Activated CD4-positive, alpha-beta T cell treated with anti-CD3 and anti-CD28 coated beads, Interleukin-2, amount 50 U/mL, for 24 hours (primary cell): Measurements from ENCODE around the gene DTX3L.
"Not testable (repeated sequence)": the region's sequence is repeated elsewhere in the genome, so short reads cannot be mapped to it uniquely, and the experiment has no call there.

Source experiments
- DNase-seq, 2 donors: peaks; one replicate each; pipeline ENCODE4 v3.0.0-alpha.2; 2020; ENCODE audit warnings: low read depth in 1 of 2, low spot score in 1 of 2

DTX3L gene

GRCh38 chr3:122560680-122561079 is 3.5 kb upstream of the DTX3L start:
- peak in 1 of 2 donors; percentile 68 for DNase-seq

- no peak for DNase-seq
These were observed 1.0 kb upstream of the DTX3L start for GRCh38 chr3:122562923-122563716.

DNA sequence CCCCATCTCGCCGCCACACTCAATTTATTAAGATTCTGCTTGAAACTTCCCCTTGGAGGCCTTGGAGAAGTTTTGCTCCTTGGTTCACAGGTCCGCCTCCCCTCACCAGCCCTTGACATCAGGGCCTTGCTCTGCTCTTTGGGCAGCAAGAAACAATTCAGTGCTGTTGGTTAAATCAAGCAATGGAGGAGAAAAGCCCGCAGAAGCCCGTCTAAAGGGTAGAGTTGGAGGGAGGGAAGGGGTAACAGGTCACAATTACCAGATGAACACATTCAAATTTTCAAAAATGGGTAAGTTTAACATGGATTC is 467 bp upstream of the DTX3L start:
- DNase-seq = no peak

DNA sequence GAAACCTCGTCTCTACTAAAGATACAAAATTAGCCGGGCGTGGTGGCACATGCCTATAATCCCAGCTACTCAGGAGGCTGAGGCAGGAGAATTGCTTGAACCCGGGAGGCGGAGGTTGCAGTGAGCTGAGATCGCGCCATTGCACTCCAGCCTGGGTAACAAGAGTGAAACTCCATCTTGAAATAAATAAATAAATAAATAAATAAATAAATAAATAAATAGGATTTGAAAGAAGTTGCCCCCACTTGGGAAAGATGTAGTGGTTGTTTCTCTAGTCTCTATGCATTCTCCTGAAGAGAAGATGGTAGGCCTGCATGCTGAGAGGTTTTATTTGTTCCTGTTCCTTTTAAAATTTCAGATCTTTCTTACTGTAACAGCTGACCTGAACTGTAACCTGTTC is 4.0 kb downstream of the DTX3L start:
- DNase-seq = not testable (repeated sequence)

- no peak for DNase-seq
These were observed 4.6 kb downstream of the DTX3L start for GRCh38 chr3:122568755-122569154.

DNA sequence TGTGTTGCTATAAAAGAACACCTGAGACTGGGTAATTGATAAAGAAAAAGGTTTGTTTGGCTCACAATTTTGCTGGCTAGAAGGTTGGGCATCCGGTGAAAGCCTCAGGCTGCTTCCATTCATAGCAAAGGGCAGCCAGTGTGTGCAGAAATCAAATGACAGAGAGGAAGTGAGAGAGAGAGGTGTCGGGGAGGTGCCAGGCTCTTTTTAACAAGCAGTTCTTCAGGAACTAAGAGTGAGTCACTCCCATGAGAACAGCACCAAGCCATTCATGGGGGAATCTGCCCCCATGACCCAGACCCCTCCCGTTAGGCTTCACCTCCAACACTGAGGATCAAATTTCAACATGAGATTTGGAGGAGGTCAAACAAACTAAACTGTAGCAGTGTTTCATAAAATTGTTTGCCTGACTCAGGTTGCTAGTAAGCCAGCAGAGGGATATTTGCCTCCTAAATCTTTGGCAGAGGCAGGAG is 8.8 kb downstream of the DTX3L start:
- DNase-seq = no peak

- DNase-seq = peak; percentile 10 to 61
These were observed 12.2 kb downstream of the DTX3L start for GRCh38 chr3:122576174-122576940.

DNA sequence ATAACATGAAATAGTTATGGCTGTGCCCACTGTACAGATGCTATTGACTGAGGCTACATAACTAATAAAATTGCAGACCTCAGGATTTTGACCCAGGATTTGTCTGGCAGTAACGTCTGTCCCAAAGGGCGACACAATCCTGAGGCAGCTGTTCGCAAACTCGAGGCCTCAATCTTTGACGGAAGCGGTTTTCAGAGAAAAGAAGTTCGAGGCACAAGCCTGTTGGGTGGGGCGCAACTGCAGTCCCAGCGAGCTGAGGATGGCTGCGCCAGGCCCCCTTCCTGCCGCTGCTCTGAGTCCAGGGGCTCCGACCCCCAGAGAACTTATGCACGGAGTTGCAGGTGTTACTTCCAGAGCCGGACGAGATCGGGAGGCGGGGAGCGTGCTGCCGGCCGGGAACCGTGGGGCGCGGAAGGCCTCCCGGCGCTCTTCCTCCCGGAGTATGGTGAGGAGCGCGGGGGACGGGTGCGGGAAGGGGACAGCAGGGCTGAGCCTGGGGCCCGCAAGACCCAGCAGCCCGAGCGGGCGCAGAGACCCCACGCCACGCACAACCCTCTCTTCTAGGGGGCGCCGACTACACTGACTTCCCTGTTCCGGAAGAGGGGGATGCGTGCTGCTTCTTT is 13.4 kb downstream of the DTX3L start, which contains the start of gene PARP15:
PARP15 (plus strand) TSS at position 242 of the 623 bp plus-strand sequence; CDS start at position 260, 18 bp downstream.
- peak; percentile 19 to 27 for DNase-seq

- DNase-seq = no peak
These were observed 14.1 kb downstream of the DTX3L start for GRCh38 chr3:122578069-122578740.

DNA sequence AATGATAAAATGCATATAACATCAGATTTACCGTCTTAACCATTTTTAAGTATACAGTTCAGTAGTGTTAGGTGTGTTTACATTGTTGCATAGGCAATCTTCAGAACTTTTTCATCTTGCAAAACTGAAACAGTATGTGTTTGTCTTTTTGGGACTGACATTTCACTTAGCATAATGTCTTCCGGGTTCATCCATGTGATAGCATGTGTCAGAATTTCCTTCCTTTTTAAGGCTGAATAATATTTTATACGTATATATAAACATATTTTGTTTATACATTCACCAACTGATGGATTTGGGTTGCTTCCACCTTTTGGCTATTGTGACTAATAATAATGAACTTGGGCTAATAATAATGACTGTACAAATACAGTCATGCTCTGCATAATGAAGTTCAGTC is 16.3 kb downstream of the DTX3L start:
- no peak for DNase-seq

- no peak for DNase-seq
These were observed 17.5 kb downstream of the DTX3L start for GRCh38 chr3:122581622-122582021.

GRCh38 chr3:122582390-122582789 is 18.3 kb downstream of the DTX3L start:
- no peak for DNase-seq

GRCh38 chr3:122586098-122586497 is 22.0 kb downstream of the DTX3L start:
- no peak for DNase-seq

DNA sequence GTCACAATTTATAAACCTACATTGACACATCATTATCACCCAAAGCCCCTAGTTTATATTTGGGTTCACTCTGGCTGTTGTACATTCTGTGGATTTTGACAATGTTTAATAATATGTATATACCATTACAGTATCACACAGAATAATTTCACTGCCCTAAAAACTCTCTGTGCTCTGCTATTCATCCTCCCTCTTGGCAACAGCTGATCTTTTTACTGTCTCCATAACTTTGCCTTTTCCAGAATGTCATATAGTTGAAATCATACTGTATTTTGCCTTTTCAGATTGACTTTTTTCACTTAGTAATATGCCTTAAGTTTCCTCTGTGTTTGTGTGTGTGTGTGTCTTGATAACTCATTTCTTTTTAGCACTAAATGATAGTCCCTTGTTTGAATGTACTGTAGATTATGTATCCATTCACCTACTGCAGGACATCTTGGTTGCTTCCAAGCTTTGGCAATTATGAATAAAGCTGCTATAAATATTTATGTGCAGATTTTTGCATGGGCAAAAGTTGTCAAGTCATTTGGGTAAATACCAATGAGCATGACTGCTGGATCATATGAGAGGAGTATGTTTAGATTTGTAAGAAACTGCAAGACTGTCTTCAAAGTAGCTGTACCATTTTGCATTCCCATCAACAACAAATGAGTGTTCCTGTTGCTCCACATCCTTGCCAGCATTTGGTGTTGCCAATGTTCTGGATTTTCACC is 22.8 kb downstream of the DTX3L start:
- DNase-seq = no peak

- DNase-seq = no peak
These were observed 23.4 kb downstream of the DTX3L start for GRCh38 chr3:122587572-122587971.

- no peak for DNase-seq
These were observed 25.2 kb downstream of the DTX3L start for GRCh38 chr3:122589297-122589696.

DNA sequence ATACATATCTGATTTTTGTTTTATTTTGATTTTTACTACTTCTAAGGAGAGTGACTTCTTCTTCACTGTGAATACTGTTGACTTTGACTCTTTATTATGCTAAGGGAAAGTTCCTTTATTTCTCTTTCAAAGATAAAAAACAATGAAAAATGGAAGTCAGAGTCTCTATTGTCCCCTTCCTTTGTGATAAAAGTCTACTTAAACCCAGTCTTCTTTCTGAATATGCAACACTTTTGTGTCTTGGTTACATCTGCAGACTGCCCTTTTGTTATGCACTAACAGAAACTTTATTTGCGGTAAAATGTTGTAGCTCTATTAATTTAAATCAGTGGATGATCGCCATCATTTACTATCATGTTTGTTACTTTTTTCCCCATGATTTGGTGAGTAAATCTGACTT is 26.5 kb downstream of the DTX3L start:
- no peak for DNase-seq

GRCh38 chr3:122594025-122594424 is 29.9 kb downstream of the DTX3L start:
- DNase-seq = no peak

DNA sequence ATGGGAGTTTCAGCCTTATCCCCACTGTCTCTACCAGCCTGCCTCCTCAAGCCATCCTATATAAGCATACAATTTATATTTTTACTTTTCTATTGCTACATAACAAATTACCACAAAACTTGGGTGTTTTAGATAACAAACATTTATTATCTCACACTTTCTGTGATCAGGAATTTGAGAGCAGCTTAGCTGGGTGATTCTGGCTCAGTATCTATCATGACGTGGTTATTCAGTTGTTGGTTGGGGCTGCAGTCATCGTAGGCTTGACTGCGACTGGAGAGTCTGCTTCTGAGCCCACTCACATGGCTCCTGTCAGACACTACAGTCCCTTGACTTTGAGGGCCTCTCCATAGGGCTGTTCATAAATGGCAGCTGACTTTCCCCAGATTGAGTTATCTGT is 34.0 kb downstream of the DTX3L start:
- no peak for DNase-seq

GRCh38 chr3:122598556-122598955 is 34.4 kb downstream of the DTX3L start:
- no peak for DNase-seq
